GM12865 (cell line): Measurements from ENCODE around the gene TPCN1.

Experiments
- DNase-seq: peaks from one replicate; pipeline ENCODE4 v3.0.0; 2010; ENCODE audit warnings: low read depth
- H3K4me3 ChIP-seq: 2 replicates; pipeline ENCODE4 v1.5.1; 2011; ENCODE audit warnings: mild to moderate bottlenecking, low read depth, low read length, control low read depth
- CTCF ChIP-seq: IDR thresholded peaks from 2 replicates; pipeline ENCODE4 v1.5.1; 2011; ENCODE audit warnings: low read length, control low read depth, low read depth, inconsistent platforms; ENCODE audit not compliant: insufficient read depth; ENCODE audit errors: missing control alignments

The TPCN1 gene

GRCh38 chr12:113180333-113180732 is 40.9 kb upstream of the TPCN1 start:
- no peak for DNase-seq
- no peak overlapping the region for H3K4me3 ChIP-seq
- TF ChIP-seq CTCF = no peak

DNA sequence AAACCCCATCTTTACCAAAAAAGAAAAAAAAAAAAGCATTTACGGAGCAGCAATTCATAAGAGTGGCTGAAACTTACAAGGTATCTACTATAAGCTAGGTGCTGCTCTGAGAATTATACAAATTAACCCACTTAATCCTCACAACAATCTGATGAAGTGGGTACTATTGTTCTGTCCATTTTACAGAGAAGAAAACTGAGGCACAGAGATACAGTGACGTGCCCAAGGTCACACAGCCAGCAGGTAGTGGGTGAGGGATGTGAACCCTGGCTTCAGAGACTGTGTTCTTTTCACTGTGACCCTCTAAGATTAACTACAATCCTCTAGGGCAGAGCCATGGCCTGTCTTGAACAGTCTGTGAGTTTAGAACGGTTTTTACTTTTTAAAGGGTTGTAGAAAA is 39.3 kb upstream of the TPCN1 start:
- DNase-seq = no peak
- no peak for TF ChIP-seq CTCF
- no peak overlapping the region for H3K4me3 ChIP-seq

GRCh38 chr12:113183030-113183589 is 38.2 kb upstream of the TPCN1 start:
- DNase-seq = no peak
- H3K4me3 ChIP-seq = no peak overlapping the region
- TF ChIP-seq CTCF = no peak

GRCh38 chr12:113184098-113184899 is 37.0 kb upstream of the TPCN1 start:
- DNase-seq = no peak
- TF ChIP-seq CTCF = no peak
- peak overlapping the region; percentile 94 for H3K4me3 ChIP-seq

DNA sequence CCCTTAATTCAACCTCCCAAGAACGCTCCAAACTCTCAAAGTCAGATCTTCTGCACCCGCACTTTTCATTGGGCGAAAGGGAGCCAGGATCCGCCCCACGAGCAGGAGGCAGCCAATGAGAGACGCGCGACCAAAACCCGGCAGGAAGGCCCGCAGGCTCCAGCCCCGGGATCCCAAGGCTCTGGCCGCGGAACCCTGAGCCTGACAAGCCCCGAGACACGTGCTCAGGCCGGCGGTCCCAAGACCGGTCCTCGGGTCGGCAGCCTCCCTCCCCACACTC is 36.4 kb upstream of the TPCN1 start:
- peak; percentile 94 for DNase-seq
- no peak for TF ChIP-seq CTCF
- peak overlapping the region; percentile 94 for H3K4me3 ChIP-seq

- H3K4me3 ChIP-seq = peak within 1 kb of the TSS; percentile 94
- no peak for TF ChIP-seq CTCF
- DNase-seq = peak; percentile 93
Measured at GRCh38 chr12:113185180-113186032, 35.9 kb upstream of the TPCN1 start, which contains the start of the genes DDX54 and RITA1. DDX54 (minus strand) TSS chr12:113185478; CDS start chr12:113185451, 27 bp downstream. RITA1 (plus strand) TSS chr12:113185721; CDS start chr12:113186747, 1,026 bp downstream.
